Measurements from ENCODE around the gene TMPO. TPM values are rescaled to one million over a fixed set of nuclear protein-coding genes. Genes with fewer than 3 reads are reported as not detected.
"Not testable (repeated sequence)": the region's sequence is repeated elsewhere in the genome, so short reads cannot be mapped to it uniquely, and the experiment has no call there.

The TMPO gene
- 356 and 364 TPM in 2 replicates for total RNA-seq

- intact Hi-C loops (cut with micrococcal nuclease), result loop anchor here (1.0 to 5.0 kb wide), 7 partner anchors 12 to 1687 kb away; partner anchors contain the start of genes ACTR6, APAF1 and SLC25A3
Measured at GRCh38 chr12:98515287-98516110, at the start of gene TMPO. TSS of gene TMPO (plus strand) at chr12:98515590. CDS start at chr12:98515868, 278 bp downstream.

- intact Hi-C loops (cut with micrococcal nuclease), result no loop called here
Measured at GRCh38 chr12:98465950-98466602, 49.3 kb upstream of the TMPO start.

GRCh38 chr12:98466640-98467400 is 48.6 kb upstream of the TMPO start:
- intact Hi-C loops (cut with micrococcal nuclease), result no loop called here

GRCh38 chr12:98469109-98469508 is 46.3 kb upstream of the TMPO start:
- intact Hi-C loops (cut with micrococcal nuclease), result no loop called here

GRCh38 chr12:98470469-98471082 is 44.8 kb upstream of the TMPO start:
- intact Hi-C loops (cut with micrococcal nuclease), result no loop called here

- intact Hi-C loops (cut with micrococcal nuclease), result no loop called here
Measured at GRCh38 chr12:98471085-98471484, 44.3 kb upstream of the TMPO start.

- intact Hi-C loops (cut with micrococcal nuclease), result no loop called here
Measured at GRCh38 chr12:98475565-98475908, 39.9 kb upstream of the TMPO start.

GRCh38 chr12:98478606-98479005 is 36.8 kb upstream of the TMPO start:
- intact Hi-C loops (cut with micrococcal nuclease), result no loop called here

- intact Hi-C loops (cut with micrococcal nuclease), result no loop called here
Measured at GRCh38 chr12:98483621-98484503, 31.5 kb upstream of the TMPO start.

GRCh38 chr12:98485792-98486340 is 29.5 kb upstream of the TMPO start:
- intact Hi-C loops (cut with micrococcal nuclease), result no loop called here

- intact Hi-C loops (cut with micrococcal nuclease), result not testable (repeated sequence)
Measured at GRCh38 chr12:98488416-98488815, 27.0 kb upstream of the TMPO start.

GRCh38 chr12:98489176-98489575 is 26.2 kb upstream of the TMPO start:
- intact Hi-C loops (cut with micrococcal nuclease), result no loop called here

GRCh38 chr12:98490501-98491453 is 24.6 kb upstream of the TMPO start:
- intact Hi-C loops (cut with micrococcal nuclease), result loop anchor here (1.0 to 5.0 kb wide), 4 partner anchors 13 to 164 kb away; no protein-coding TSS in a partner anchor

GRCh38 chr12:98492580-98493140 is 22.7 kb upstream of the TMPO start:
- intact Hi-C loops (cut with micrococcal nuclease), result loop anchor here (5.0 kb wide), 1 partner anchor 40 kb away; no protein-coding TSS in a partner anchor

GRCh38 chr12:98501266-98501629 is 14.1 kb upstream of the TMPO start:
- intact Hi-C loops (cut with micrococcal nuclease), result loop anchor here (5.0 kb wide), 3 partner anchors 1594 to 1701 kb away; partner anchors contain the start of genes ACTR6, BLTP3B and NEDD1

- intact Hi-C loops (cut with micrococcal nuclease), result loop anchor here (1.0 to 5.0 kb wide), 8 partner anchors 12 to 1764 kb away; partner anchors contain the start of genes ACTR6, APAF1, BLTP3B and DEPDC4
Measured at GRCh38 chr12:98503342-98503591, 12.1 kb upstream of the TMPO start.

- intact Hi-C loops (cut with micrococcal nuclease), result loop anchor here (1.0 to 5.0 kb wide), 8 partner anchors 12 to 1763 kb away; partner anchors contain the start of genes ACTR6, APAF1, BLTP3B and DEPDC4
Measured at GRCh38 chr12:98503592-98504367, 11.6 kb upstream of the TMPO start.

- intact Hi-C loops (cut with micrococcal nuclease), result loop anchor here (5.0 kb wide), 3 partner anchors 1597 to 1698 kb away; partner anchors contain the start of genes ACTR6, BLTP3B and NEDD1
Measured at GRCh38 chr12:98504368-98504617, 11.1 kb upstream of the TMPO start.

Data from T-helper 2 cell treated with Interferon-gamma antibody and Interleukin-4, amounts not matched to agents 100 ng/mL and 5 ng/mL, for 36 hours (primary cell).